IMR-90 (cell line): ENCODE measurements around the gene KLHL40. TPM values are rescaled to one million over a fixed set of nuclear protein-coding genes. Genes with fewer than 3 reads are reported as not detected.

Experiments used
- ATAC-seq: fragments of 200-7000 bp; cut with Tn5 transposase; 2 replicates; pipeline ENCODE4 v1.9.1; 2020; ENCODE audit warnings: low read depth, mild to moderate bottlenecking, moderate library complexity
- BruUV-seq: library from RNA; stranded (reverse); fragments of 400-500 nt; replicated peaks from 2 replicates; lab custom pipeline; 2021; lab: Mats Ljungman, UMichigan
- CTCF ChIA-PET: fragments of 300-600 bp; formaldehyde crosslinking; extraction: SDS; loops from one replicate; lab custom pipeline; 2021; ENCODE audit warnings: antibody characterized with exemption; lab: Yijun Ruan, JAX
- POLR2A ChIA-PET: fragments of 300-600 bp; sonication (Branson Sonifier 250); formaldehyde crosslinking; loops from one replicate; lab custom pipeline; 2022; ENCODE audit warnings: antibody characterized with exemption; ENCODE audit not compliant: unreplicated experiment; lab: Charles Lee
- DNase-seq: peaks from one replicate; pipeline ENCODE4 v3.0.0; 2013
- H2AFZ ChIP-seq: replicated peaks from 2 replicates; pipeline ENCODE3; 2013; ENCODE audit warnings: low read length, mild to moderate bottlenecking; ENCODE audit not compliant: poor library complexity
- H2AK5ac ChIP-seq: 2 replicates; pipeline ENCODE4 v1.6.1; 2013; ENCODE audit warnings: low read depth, low read length, inconsistent platforms
- H2AK9ac ChIP-seq: replicated peaks from 2 replicates; pipeline ENCODE3; 2013; ENCODE audit warnings: mild to moderate bottlenecking, low read depth, low read length, moderate library complexity; ENCODE audit not compliant: poor library complexity
- H2BK120ac ChIP-seq: 2 replicates; pipeline ENCODE4 v1.6.1; 2013; ENCODE audit warnings: low read depth, low read length, inconsistent platforms
- H2BK15ac ChIP-seq: 3 replicates; pipeline ENCODE4 v1.6.1; 2013; ENCODE audit warnings: low read depth, low read length, inconsistent platforms
- H2BK20ac ChIP-seq: 2 replicates; pipeline ENCODE4 v1.6.1; 2013; ENCODE audit warnings: low read depth, mild to moderate bottlenecking, inconsistent platforms, low read length, moderate library complexity
- H2BK5ac ChIP-seq: 2 replicates; pipeline ENCODE4 v1.6.1; 2013; ENCODE audit warnings: mild to moderate bottlenecking, low read depth, low read length, inconsistent platforms; ENCODE audit not compliant: poor library complexity, severe bottlenecking
- H3K14ac ChIP-seq: replicated peaks from 2 replicates; pipeline ENCODE4 v1.6.1; 2013; ENCODE audit warnings: low read depth, low read length, inconsistent platforms
- H3K18ac ChIP-seq: 2 replicates; pipeline ENCODE4 v1.6.1; 2013; ENCODE audit warnings: low read depth, low read length, control low read depth
- H3K23ac ChIP-seq: 2 replicates; pipeline ENCODE4 v1.6.1; 2013; ENCODE audit warnings: low read depth, low read length, inconsistent platforms
- H3K27ac ChIP-seq: 2 replicates; pipeline ENCODE4 v1.5.1; 2013; ENCODE audit warnings: mild to moderate bottlenecking, control low read depth, low read length; ENCODE audit not compliant: insufficient read depth
- H3K27me3 ChIP-seq: 2 replicates; pipeline ENCODE4 v1.6.1; 2013; ENCODE audit warnings: low read length; ENCODE audit not compliant: control insufficient read depth, insufficient read depth
- H3K36me3 ChIP-seq: 2 replicates; pipeline ENCODE4 v1.6.1; 2013; ENCODE audit warnings: low read length, mixed read lengths; ENCODE audit not compliant: control insufficient read depth, insufficient read depth
- H3K4ac ChIP-seq: 2 replicates; pipeline ENCODE4 v1.6.1; 2013; ENCODE audit warnings: low read depth, low read length, inconsistent platforms
- H3K4me1 ChIP-seq: 2 replicates; pipeline ENCODE4 v1.6.1; 2013; ENCODE audit warnings: low read length, mixed read lengths; ENCODE audit not compliant: control insufficient read depth, insufficient read depth
- H3K4me2 ChIP-seq: 2 replicates; pipeline ENCODE4 v1.6.1; 2013; ENCODE audit warnings: low read depth, mild to moderate bottlenecking, control low read depth, low read length, moderate library complexity
- H3K4me3 ChIP-seq: 2 replicates; pipeline ENCODE4 v1.5.1; 2013; ENCODE audit warnings: low read depth, mild to moderate bottlenecking, control low read depth, low read length, moderate library complexity; ENCODE audit not compliant: insufficient read depth
- H3K56ac ChIP-seq: 2 replicates; pipeline ENCODE4 v1.6.1; 2013; ENCODE audit warnings: low read length, inconsistent platforms; ENCODE audit not compliant: insufficient read depth; ENCODE audit errors: extremely low read depth
- H3K79me1 ChIP-seq, 2 experiments: 2 replicates each; pipeline ENCODE4 v1.6.1; 2013; ENCODE audit warnings: low read length in 2 of 2, inconsistent platforms in 1 of 2, low read depth in 1 of 2
- H3K9ac ChIP-seq: 2 replicates; pipeline ENCODE4 v1.6.1; 2013; ENCODE audit warnings: low read depth, low read length, control low read depth
- H3K9me1 ChIP-seq: 2 replicates; pipeline ENCODE4 v1.6.1; 2013; ENCODE audit warnings: low read length, inconsistent platforms; ENCODE audit not compliant: insufficient read depth
- H3K9me3 ChIP-seq: 2 replicates; pipeline ENCODE4 v1.6.1; 2013; ENCODE audit warnings: low read length; ENCODE audit not compliant: control insufficient read depth, insufficient read depth
- H4K20me1 ChIP-seq: 2 replicates; pipeline ENCODE4 v1.6.1; 2013; ENCODE audit warnings: low read length, inconsistent platforms; ENCODE audit not compliant: insufficient read depth
- H4K5ac ChIP-seq: 2 replicates; pipeline ENCODE4 v1.6.1; 2013; ENCODE audit warnings: mild to moderate bottlenecking, low read depth, low read length, control low read depth
- H4K8ac ChIP-seq, 2 experiments: 2 replicates each; pipeline ENCODE4 v1.6.1; 2013; ENCODE audit warnings: low read depth in 2 of 2, low read length in 2 of 2, control low read depth in 1 of 2, inconsistent platforms in 1 of 2
- H4K91ac ChIP-seq: 2 replicates; pipeline ENCODE4 v1.6.1; 2013; ENCODE audit warnings: low read depth, low read length, inconsistent platforms; ENCODE audit not compliant: insufficient read depth
- BHLHE40 ChIP-seq: fragments of 150-350 bp; IDR thresholded peaks from 2 replicates; pipeline ENCODE4 v1.6.1; 2016; ENCODE audit warnings: mild to moderate bottlenecking, low read depth, low read length
- CEBPB ChIP-seq: IDR thresholded peaks from 2 replicates; pipeline ENCODE4 v1.6.1; 2012; ENCODE audit warnings: low read depth, low read length, improper control_type of control experiment
- CHD1 ChIP-seq: IDR thresholded peaks from 2 replicates; pipeline ENCODE4 v1.6.1; 2012; ENCODE audit warnings: low read depth, low read length, improper control_type of control experiment
- FOS ChIP-seq: fragments of 150-350 bp; IDR thresholded peaks from 2 replicates; pipeline ENCODE4 v1.6.1; 2016; ENCODE audit warnings: low read depth, low read length
- MAFK ChIP-seq: IDR thresholded peaks from 2 replicates; pipeline ENCODE4 v1.6.1; 2012; ENCODE audit warnings: low read depth, low read length, improper control_type of control experiment
- MAZ ChIP-seq: IDR thresholded peaks from 2 replicates; pipeline ENCODE4 v1.6.1; 2012; ENCODE audit warnings: low read depth, mild to moderate bottlenecking, low read length, improper control_type of control experiment, moderate library complexity, borderline replicate concordance
- NFE2L2 ChIP-seq: fragments of 150-350 bp; IDR thresholded peaks from 2 replicates; pipeline ENCODE4 v1.6.1; 2016; ENCODE audit warnings: low read depth, mild to moderate bottlenecking, low read length
- POLR2A ChIP-seq: IDR thresholded peaks from 2 replicates; pipeline ENCODE4 v1.6.1; 2012; ENCODE audit warnings: mild to moderate bottlenecking, low read depth, low read length
- RAD21 ChIP-seq: IDR thresholded peaks from 2 replicates; pipeline ENCODE4 v1.6.1; 2012; ENCODE audit warnings: low read length, improper control_type of control experiment
- RCOR1 ChIP-seq: IDR thresholded peaks from 2 replicates; pipeline ENCODE4 v1.6.1; 2012; ENCODE audit warnings: mild to moderate bottlenecking, low read length, improper control_type of control experiment; ENCODE audit not compliant: insufficient replicate concordance
- SMC3 ChIP-seq: fragments of 150-350 bp; IDR thresholded peaks from 2 replicates; pipeline ENCODE4 v1.6.1; 2016; ENCODE audit warnings: low read depth, mild to moderate bottlenecking, antibody characterized with exemption, low read length, moderate library complexity
- USF2 ChIP-seq: fragments of 150-350 bp; IDR thresholded peaks from 2 replicates; pipeline ENCODE4 v1.6.1; 2017; ENCODE audit warnings: mild to moderate bottlenecking, antibody characterized with exemption, low read length, low read depth
- WGBS, 2 experiments: methylation state at CpG; one replicate each; pipeline versions ENCODE4 v1.1.5 to v1.1.7; 2013; ENCODE audit warnings: missing lambda C conversion rate in 2 of 2; ENCODE audit not compliant: insufficient read length in 1 of 2; ENCODE audit errors: extremely low coverage in 2 of 2; 5-methylcytosine and 5-hydroxymethylcytosine counted together
- dilution Hi-C: fragments of 300-500 bp; cut with HindIII; formaldehyde crosslinking; loops from one replicate; pipeline ENCODE4 v1.14.3; 2018; ENCODE audit warnings: low sequenced_read_pairs; ENCODE audit not compliant: unreplicated experiment
- in situ Hi-C: fragments of 300-500 bp; cut with MboI; formaldehyde crosslinking; loops from 3 replicates; pipeline ENCODE4 v1.14.3; 2019; ENCODE audit warnings: low sequenced_read_pairs, inconsistent platforms, mixed read lengths
- intact Hi-C: fragments of 100-400 bp; cut with micrococcal nuclease; formaldehyde crosslinking; loops from 2 replicates; pipeline ENCODE4 v1.10.0; 2022
- polyA plus RNA-seq, 3 experiments: library from polyadenylated mRNA; depleted of rRNA; stranded (reverse); fragments of >200 nt; gene quantifications; 2 replicates each; pipeline ENCODE4 v1.2.3, GENCODE V29; 2012; ENCODE audit warnings: low replicate concordance in 1 of 3
- total RNA-seq: library from RNA; depleted of rRNA; stranded (reverse); fragments of >200 nt; gene quantifications from 2 replicates; pipeline ENCODE4 v1.2.3, GENCODE V29; 2012

Gene KLHL40
- total and polyA plus RNA-seq, 2 of the 4 experiments (the other 2 are of a cell fraction): not detected

- in situ Hi-C loops: no loop called here
- 74% methylated on average over 3 of the region's 7 CpGs; no CpG with 5 or more reads in 1 of the 2 experiments for WGBS, 2 experiments
- no peaks in the 10 kb centered on the region for H4K20me1 ChIP-seq
- H2BK15ac ChIP-seq: no peak overlapping the region
- BruUV-seq: no TSS peak
- ChIA-PET CTCF (no interaction called here), POLR2A (no interaction called here)
- no peak overlapping the region for H3K4me2 ChIP-seq
- no peaks in the 10 kb centered on the region; the same call in 1 of the 2 replicates for H3K4me1 ChIP-seq
- H3K14ac ChIP-seq: no peak overlapping the region
- H4K91ac ChIP-seq: no peak overlapping the region
- no peaks in the 10 kb centered on the region for H3K36me3 ChIP-seq
- no peak overlapping the region for H4K8ac ChIP-seq
- H2BK120ac ChIP-seq: no peak overlapping the region
- H3K9ac ChIP-seq: no peak overlapping the region
- no peak overlapping the region for H4K5ac ChIP-seq
- no peak overlapping the region for H2BK5ac ChIP-seq
- H3K79me1 ChIP-seq: no peaks in the 10 kb centered on the region
- no peak overlapping the region for H2AK5ac ChIP-seq
- peaks cover 9% of the 10 kb centered on the region; the same call in 1 of the 2 replicates for H3K27me3 ChIP-seq
- intact Hi-C loops: no loop called here
- no peak for DNase-seq
- H3K9me1 ChIP-seq: peaks cover 3% of the 10 kb centered on the region; the same call in 1 of the 2 replicates
- no peak overlapping the region for H3K27ac ChIP-seq
- TF ChIP-seq SMC3 (no peak), POLR2A (no peak), MAZ (no peak), USF2 (no peak), MAFK (no peak), CHD1 (no peak), CEBPB (no peak), FOS (no peak), NFE2L2 (no peak), RAD21 (no peak), BHLHE40 (no peak), RCOR1 (no peak)
- H3K18ac ChIP-seq: no peak overlapping the region
- H2BK20ac ChIP-seq: no peak overlapping the region
- dilution Hi-C loops: no loop called here
- no peak overlapping the region for H3K23ac ChIP-seq
- no peak overlapping the region for H3K4me3 ChIP-seq
- no peak overlapping the region for H2AK9ac ChIP-seq
- no peak overlapping the region for H3K56ac ChIP-seq
- H2AFZ ChIP-seq: no peak overlapping the region
- H3K4ac ChIP-seq: no peak overlapping the region
- no peak for ATAC-seq
- peaks cover 5% of the 10 kb centered on the region for H3K9me3 ChIP-seq
Observed at GRCh38 chr3:42670051-42670576, 15.2 kb upstream of the KLHL40 start.
